WTC11 (cell line): ENCODE data around the gene CRBN. TPM values are rescaled to one million over a fixed set of nuclear protein-coding genes. Genes with fewer than 3 reads are reported as not detected.

Experiments used
- ATAC-seq: fragments of 200-7000 bp; cut with Tn5 transposase; 2 replicates; pipeline ENCODE4 v1.10.0; 2021; ENCODE audit warnings: mild to moderate bottlenecking, moderate library complexity
- CTCF ChIA-PET: fragments of 300-600 bp; sonication (Branson Sonifier 250); formaldehyde crosslinking; loops from one replicate; lab custom pipeline; 2021; ENCODE audit warnings: antibody characterized with exemption; lab: Charles Lee
- POLR2A ChIA-PET: fragments of 350-600 bp; sonication (Branson Sonifier 250); formaldehyde crosslinking; loops from one replicate; lab custom pipeline; 2021; ENCODE audit warnings: antibody characterized with exemption; lab: Charles Lee
- DNase-seq: peaks from one replicate; pipeline ENCODE4 v3.0.0; 2021; ENCODE audit warnings: low spot score
- H3K27ac Mint-ChIP-seq: 2 replicates; pipeline ENCODE4 v1.8.0; 2021; ENCODE audit warnings: mixed read lengths
- H3K27me3 Mint-ChIP-seq: 2 replicates; pipeline ENCODE4 v1.8.0; 2021; ENCODE audit warnings: low read depth, mild to moderate bottlenecking, moderate library complexity, mixed read lengths
- H3K36me3 Mint-ChIP-seq: 2 replicates; pipeline ENCODE4 v1.8.0; 2021; ENCODE audit warnings: mixed read lengths
- H3K4me1 Mint-ChIP-seq: 2 replicates; pipeline ENCODE4 v1.8.0; 2022; ENCODE audit warnings: mixed read lengths
- H3K4me3 Mint-ChIP-seq: 2 replicates; pipeline ENCODE4 v1.8.0; 2021; ENCODE audit warnings: mild to moderate bottlenecking, moderate library complexity, mixed read lengths
- H3K9me3 Mint-ChIP-seq: 2 replicates; pipeline ENCODE4 v1.8.0; 2021; ENCODE audit warnings: mixed read lengths
- AFF4 ChIP-seq: sonication (generic); formaldehyde crosslinking; IDR thresholded peaks from 2 replicates; pipeline ENCODE4 v1.8.1; 2023; ENCODE audit warnings: mild to moderate bottlenecking, missing genetic modification reagents, borderline replicate concordance
- ATF1 ChIP-seq: sonication (generic); formaldehyde crosslinking; IDR thresholded peaks from 2 replicates; pipeline ENCODE4 v1.8.1; 2023; ENCODE audit warnings: mild to moderate bottlenecking, moderate library complexity, missing genetic modification reagents
- ATF2 ChIP-seq: sonication (generic); formaldehyde crosslinking; IDR thresholded peaks from 2 replicates; pipeline ENCODE4 v1.8.1; 2022; ENCODE audit warnings: low read depth, missing genetic modification reagents, borderline replicate concordance
- FOXK1 ChIP-seq: sonication (generic); formaldehyde crosslinking; IDR thresholded peaks from 2 replicates; pipeline ENCODE4 v1.8.0; 2022; ENCODE audit warnings: mild to moderate bottlenecking, moderate library complexity, missing genetic modification reagents
- GRHL2 ChIP-seq: fragments of 250-450 bp; sonication (Bioruptor Pico); IDR thresholded peaks from 2 replicates; pipeline ENCODE4 v1.8.0; 2022; ENCODE audit warnings: mild to moderate bottlenecking, moderate library complexity; ENCODE audit not compliant: insufficient replicate concordance, severe bottlenecking
- HMGA2 ChIP-seq: fragments of 250-450 bp; sonication (Bioruptor Pico); IDR thresholded peaks from 2 replicates; pipeline ENCODE4 v1.4.0; 2021; ENCODE audit warnings: mild to moderate bottlenecking, moderate library complexity
- JUN ChIP-seq: sonication (generic); formaldehyde crosslinking; IDR thresholded peaks from 2 replicates; pipeline ENCODE4 v1.8.0; 2023; ENCODE audit warnings: mild to moderate bottlenecking, missing genetic modification reagents
- MXD4 ChIP-seq: fragments of 250-450 bp; sonication (Bioruptor Pico); IDR thresholded peaks from 2 replicates; pipeline ENCODE4 v1.8.0; 2021; ENCODE audit warnings: mild to moderate bottlenecking, moderate library complexity, borderline replicate concordance
- NFE2L1 ChIP-seq: sonication (generic); formaldehyde crosslinking; IDR thresholded peaks from 2 replicates; pipeline ENCODE4 v1.8.1; 2023; ENCODE audit warnings: missing genetic modification reagents
- OVOL2 ChIP-seq: fragments of 250-450 bp; sonication (Bioruptor Pico); IDR thresholded peaks from 2 replicates; pipeline ENCODE4 v1.9.0; 2021; ENCODE audit warnings: mild to moderate bottlenecking, borderline replicate concordance
- RORB ChIP-seq: fragments of 250-450 bp; sonication (Bioruptor Pico); IDR thresholded peaks from 2 replicates; pipeline ENCODE4 v1.9.0; 2021; ENCODE audit warnings: mild to moderate bottlenecking
- STAT6 ChIP-seq: sonication (generic); formaldehyde crosslinking; conservative IDR thresholded peaks from 2 replicates; pipeline ENCODE4 v1.8.1; 2023; ENCODE audit warnings: mild to moderate bottlenecking, low read depth, missing genetic modification reagents, moderate library complexity
- ZNF219 ChIP-seq: sonication (generic); formaldehyde crosslinking; IDR thresholded peaks from 2 replicates; pipeline ENCODE4 v1.8.0; 2023; ENCODE audit warnings: missing genetic modification reagents, mild to moderate bottlenecking, borderline replicate concordance
- ZNF281 ChIP-seq: sonication (generic); formaldehyde crosslinking; IDR thresholded peaks from 2 replicates; pipeline ENCODE4 v1.8.0; 2023; ENCODE audit warnings: mild to moderate bottlenecking, missing genetic modification reagents
- ZNF396 ChIP-seq: fragments of 250-450 bp; sonication (Bioruptor Pico); IDR thresholded peaks from 2 replicates; pipeline ENCODE4 v1.8.0; 2021; ENCODE audit warnings: mild to moderate bottlenecking, moderate library complexity, borderline replicate concordance
- total RNA-seq: library from RNA; stranded (reverse); gene quantifications from 3 replicates; pipeline ENCODE4 v1.2.3, GENCODE V29; 2021
- TF ChIP-seq, protein P1 (sequence below): sonication (generic); formaldehyde crosslinking; IDR thresholded peaks from 2 replicates; pipeline ENCODE4 v1.8.0; 2022; ENCODE audit warnings: missing genetic modification reagents
- TF ChIP-seq, protein P2 (sequence below): sonication (generic); formaldehyde crosslinking; IDR thresholded peaks from 2 replicates; pipeline ENCODE4 v1.8.1; 2023; ENCODE audit warnings: mild to moderate bottlenecking, missing genetic modification reagents
- TF ChIP-seq, protein P3 (sequence below): sonication (generic); formaldehyde crosslinking; IDR thresholded peaks from 2 replicates; pipeline ENCODE4 v1.8.1; 2022; ENCODE audit warnings: mild to moderate bottlenecking, missing genetic modification reagents, moderate library complexity, borderline replicate concordance

CRBN gene
- total RNA-seq, 1 experiment from 2014 or later: 24.4 TPM

GRCh38 chr3:3125977-3126376 lies 53.5 kb downstream of the CRBN start:
- CTCF ChIA-PET: no interaction called here
- Mint-ChIP-seq H3K36me3 (peaks cover 29% of the 10 kb centered on the region), H3K27me3 (peaks cover 7% of the 10 kb centered on the region), H3K4me3 (peak overlapping the region; percentile 88), H3K9me3 (peaks cover 32% of the 10 kb centered on the region), H3K27ac (peak overlapping the region; percentile 84), H3K4me1 (peaks cover 9% of the 10 kb centered on the region)
- DNase-seq: no peak
- POLR2A ChIA-PET: no interaction called here
- ATAC-seq: no peak
- no peak for TF ChIP-seq STAT6
- TF ChIP-seq FOXK1 (CRISPR knock-in tag): no peak
- no peak for TF ChIP-seq RORB
- no peak for TF ChIP-seq AFF4 (CRISPR knock-in tag)
- no peak for TF ChIP-seq GRHL2 (CRISPR knock-in tag)
- TF ChIP-seq HMGA2: no peak
- TF ChIP-seq, protein P1, sequence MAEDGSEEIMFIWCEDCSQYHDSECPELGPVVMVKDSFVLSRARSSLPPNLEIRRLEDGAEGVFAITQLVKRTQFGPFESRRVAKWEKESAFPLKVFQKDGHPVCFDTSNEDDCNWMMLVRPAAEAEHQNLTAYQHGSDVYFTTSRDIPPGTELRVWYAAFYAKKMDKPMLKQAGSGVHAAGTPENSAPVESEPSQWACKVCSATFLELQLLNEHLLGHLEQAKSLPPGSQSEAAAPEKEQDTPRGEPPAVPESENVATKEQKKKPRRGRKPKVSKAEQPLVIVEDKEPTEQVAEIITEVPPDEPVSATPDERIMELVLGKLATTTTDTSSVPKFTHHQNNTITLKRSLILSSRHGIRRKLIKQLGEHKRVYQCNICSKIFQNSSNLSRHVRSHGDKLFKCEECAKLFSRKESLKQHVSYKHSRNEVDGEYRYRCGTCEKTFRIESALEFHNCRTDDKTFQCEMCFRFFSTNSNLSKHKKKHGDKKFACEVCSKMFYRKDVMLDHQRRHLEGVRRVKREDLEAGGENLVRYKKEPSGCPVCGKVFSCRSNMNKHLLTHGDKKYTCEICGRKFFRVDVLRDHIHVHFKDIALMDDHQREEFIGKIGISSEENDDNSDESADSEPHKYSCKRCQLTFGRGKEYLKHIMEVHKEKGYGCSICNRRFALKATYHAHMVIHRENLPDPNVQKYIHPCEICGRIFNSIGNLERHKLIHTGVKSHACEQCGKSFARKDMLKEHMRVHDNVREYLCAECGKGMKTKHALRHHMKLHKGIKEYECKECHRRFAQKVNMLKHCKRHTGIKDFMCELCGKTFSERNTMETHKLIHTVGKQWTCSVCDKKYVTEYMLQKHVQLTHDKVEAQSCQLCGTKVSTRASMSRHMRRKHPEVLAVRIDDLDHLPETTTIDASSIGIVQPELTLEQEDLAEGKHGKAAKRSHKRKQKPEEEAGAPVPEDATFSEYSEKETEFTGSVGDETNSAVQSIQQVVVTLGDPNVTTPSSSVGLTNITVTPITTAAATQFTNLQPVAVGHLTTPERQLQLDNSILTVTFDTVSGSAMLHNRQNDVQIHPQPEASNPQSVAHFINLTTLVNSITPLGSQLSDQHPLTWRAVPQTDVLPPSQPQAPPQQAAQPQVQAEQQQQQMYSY: no peak
- no peak for TF ChIP-seq NFE2L1 (CRISPR knock-in tag)
- TF ChIP-seq, protein P2, sequence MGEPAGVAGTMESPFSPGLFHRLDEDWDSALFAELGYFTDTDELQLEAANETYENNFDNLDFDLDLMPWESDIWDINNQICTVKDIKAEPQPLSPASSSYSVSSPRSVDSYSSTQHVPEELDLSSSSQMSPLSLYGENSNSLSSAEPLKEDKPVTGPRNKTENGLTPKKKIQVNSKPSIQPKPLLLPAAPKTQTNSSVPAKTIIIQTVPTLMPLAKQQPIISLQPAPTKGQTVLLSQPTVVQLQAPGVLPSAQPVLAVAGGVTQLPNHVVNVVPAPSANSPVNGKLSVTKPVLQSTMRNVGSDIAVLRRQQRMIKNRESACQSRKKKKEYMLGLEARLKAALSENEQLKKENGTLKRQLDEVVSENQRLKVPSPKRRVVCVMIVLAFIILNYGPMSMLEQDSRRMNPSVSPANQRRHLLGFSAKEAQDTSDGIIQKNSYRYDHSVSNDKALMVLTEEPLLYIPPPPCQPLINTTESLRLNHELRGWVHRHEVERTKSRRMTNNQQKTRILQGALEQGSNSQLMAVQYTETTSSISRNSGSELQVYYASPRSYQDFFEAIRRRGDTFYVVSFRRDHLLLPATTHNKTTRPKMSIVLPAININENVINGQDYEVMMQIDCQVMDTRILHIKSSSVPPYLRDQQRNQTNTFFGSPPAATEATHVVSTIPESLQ (CRISPR knock-in tag): no peak
- no peak for TF ChIP-seq OVOL2 (CRISPR knock-in tag)
- TF ChIP-seq ATF2 (CRISPR knock-in tag): no peak
- no peak for TF ChIP-seq ATF1 (CRISPR knock-in tag)
- TF ChIP-seq, protein P3, sequence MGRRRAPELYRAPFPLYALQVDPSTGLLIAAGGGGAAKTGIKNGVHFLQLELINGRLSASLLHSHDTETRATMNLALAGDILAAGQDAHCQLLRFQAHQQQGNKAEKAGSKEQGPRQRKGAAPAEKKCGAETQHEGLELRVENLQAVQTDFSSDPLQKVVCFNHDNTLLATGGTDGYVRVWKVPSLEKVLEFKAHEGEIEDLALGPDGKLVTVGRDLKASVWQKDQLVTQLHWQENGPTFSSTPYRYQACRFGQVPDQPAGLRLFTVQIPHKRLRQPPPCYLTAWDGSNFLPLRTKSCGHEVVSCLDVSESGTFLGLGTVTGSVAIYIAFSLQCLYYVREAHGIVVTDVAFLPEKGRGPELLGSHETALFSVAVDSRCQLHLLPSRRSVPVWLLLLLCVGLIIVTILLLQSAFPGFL (CRISPR knock-in tag): no peak
- TF ChIP-seq JUN (CRISPR knock-in tag): no peak
- no peak for TF ChIP-seq ZNF281 (CRISPR knock-in tag)
- TF ChIP-seq ZNF219: no peak
- TF ChIP-seq ZNF396 (CRISPR knock-in tag): no peak
- TF ChIP-seq MXD4 (CRISPR knock-in tag): no peak
